Measurements from ENCODE around the gene GABRA4.

The GABRA4 gene

GRCh38 chr4:46993075-46994006, at the start of gene GABRA4:
TSS of gene GABRA4 (minus strand) at chr4:46993581. CDS start at chr4:46993424, 157 bp downstream.
- no peak for DNase-seq

- no peak for DNase-seq
Measured at GRCh38 chr4:47040828-47041227, 47.4 kb upstream of the GABRA4 start.

GRCh38 chr4:47038263-47038662, 44.9 kb upstream of the GABRA4 start:
- no peak for DNase-seq

- peak; percentile 28 to 35 for DNase-seq
Measured at GRCh38 chr4:47032405-47033106, 39.2 kb upstream of the GABRA4 start.

- DNase-seq, result no peak
Measured at GRCh38 chr4:47031751-47032404, 38.5 kb upstream of the GABRA4 start.

- no peak for DNase-seq
Measured at GRCh38 chr4:47031011-47031678, 37.8 kb upstream of the GABRA4 start, which contains the start of gene GABRB1. TSS of gene GABRB1 (plus strand) at chr4:47031567.

- DNase-seq, result no peak
Measured at GRCh38 chr4:47017494-47017893, 24.1 kb upstream of the GABRA4 start.

- DNase-seq, result no peak
Measured at GRCh38 chr4:47017081-47017480, 23.7 kb upstream of the GABRA4 start.

GRCh38 chr4:47013373-47013772, 20.0 kb upstream of the GABRA4 start:
- DNase-seq, result no peak

GRCh38 chr4:47012676-47013075, 19.3 kb upstream of the GABRA4 start:
- DNase-seq, result no peak

GRCh38 chr4:47010912-47011446, 17.6 kb upstream of the GABRA4 start:
- no peak for DNase-seq

- no peak for DNase-seq
Measured at GRCh38 chr4:47010347-47010911, 17.0 kb upstream of the GABRA4 start.

- DNase-seq, result no peak
Measured at GRCh38 chr4:47002580-47002979, 9.2 kb upstream of the GABRA4 start.

- no peak for DNase-seq
Measured at GRCh38 chr4:47000406-47000805, 7.0 kb upstream of the GABRA4 start.

- DNase-seq, result no peak
Measured at GRCh38 chr4:46999566-46999965, 6.2 kb upstream of the GABRA4 start.

- DNase-seq, result no peak
Measured at GRCh38 chr4:46994007-46994405, 625 bp upstream of the GABRA4 start.

GRCh38 chr4:46992338-46992737, 1.0 kb downstream of the GABRA4 start:
- DNase-seq, result no peak

- no peak for DNase-seq
Measured at GRCh38 chr4:46986922-46987638, 6.3 kb downstream of the GABRA4 start.

- no peak for DNase-seq
Measured at GRCh38 chr4:46984781-46985180, 8.6 kb downstream of the GABRA4 start.

- DNase-seq, result no peak
Measured at GRCh38 chr4:46980851-46981250, 12.5 kb downstream of the GABRA4 start.

GRCh38 chr4:46979726-46980125, 13.7 kb downstream of the GABRA4 start:
- DNase-seq, result no peak

- no peak for DNase-seq
Measured at GRCh38 chr4:46979283-46979682, 14.1 kb downstream of the GABRA4 start.
